IMR-90 (cell line): ENCODE results near the gene KCNF1. TPM values are rescaled to one million over a fixed set of nuclear protein-coding genes. Genes with fewer than 3 reads are reported as not detected.

Experiments
- ATAC-seq: fragments of 200-7000 bp; cut with Tn5 transposase; 2 replicates; pipeline ENCODE4 v1.9.1; 2020; ENCODE audit warnings: low read depth, mild to moderate bottlenecking, moderate library complexity
- BruUV-seq: library from RNA; stranded (reverse); fragments of 400-500 nt; replicated peaks from 2 replicates; lab custom pipeline; 2021; lab: Mats Ljungman, UMichigan
- CTCF ChIA-PET: fragments of 300-600 bp; formaldehyde crosslinking; extraction: SDS; loops from one replicate; lab custom pipeline; 2021; ENCODE audit warnings: antibody characterized with exemption; lab: Yijun Ruan, JAX
- POLR2A ChIA-PET: fragments of 300-600 bp; sonication (Branson Sonifier 250); formaldehyde crosslinking; loops from one replicate; lab custom pipeline; 2022; ENCODE audit warnings: antibody characterized with exemption; ENCODE audit not compliant: unreplicated experiment; lab: Charles Lee
- DNase-seq: peaks from one replicate; pipeline ENCODE4 v3.0.0; 2013
- H2AFZ ChIP-seq: replicated peaks from 2 replicates; pipeline ENCODE3; 2013; ENCODE audit warnings: low read length, mild to moderate bottlenecking; ENCODE audit not compliant: poor library complexity
- H2AK5ac ChIP-seq: 2 replicates; pipeline ENCODE4 v1.6.1; 2013; ENCODE audit warnings: low read depth, low read length, inconsistent platforms
- H2AK9ac ChIP-seq: replicated peaks from 2 replicates; pipeline ENCODE3; 2013; ENCODE audit warnings: mild to moderate bottlenecking, low read depth, low read length, moderate library complexity; ENCODE audit not compliant: poor library complexity
- H2BK120ac ChIP-seq: 2 replicates; pipeline ENCODE4 v1.6.1; 2013; ENCODE audit warnings: low read depth, low read length, inconsistent platforms
- H2BK15ac ChIP-seq: 3 replicates; pipeline ENCODE4 v1.6.1; 2013; ENCODE audit warnings: low read depth, low read length, inconsistent platforms
- H2BK20ac ChIP-seq: 2 replicates; pipeline ENCODE4 v1.6.1; 2013; ENCODE audit warnings: low read depth, mild to moderate bottlenecking, inconsistent platforms, low read length, moderate library complexity
- H2BK5ac ChIP-seq: 2 replicates; pipeline ENCODE4 v1.6.1; 2013; ENCODE audit warnings: mild to moderate bottlenecking, low read depth, low read length, inconsistent platforms; ENCODE audit not compliant: poor library complexity, severe bottlenecking
- H3K14ac ChIP-seq: replicated peaks from 2 replicates; pipeline ENCODE4 v1.6.1; 2013; ENCODE audit warnings: low read depth, low read length, inconsistent platforms
- H3K18ac ChIP-seq: 2 replicates; pipeline ENCODE4 v1.6.1; 2013; ENCODE audit warnings: low read depth, low read length, control low read depth
- H3K23ac ChIP-seq: 2 replicates; pipeline ENCODE4 v1.6.1; 2013; ENCODE audit warnings: low read depth, low read length, inconsistent platforms
- H3K27ac ChIP-seq: 2 replicates; pipeline ENCODE4 v1.5.1; 2013; ENCODE audit warnings: mild to moderate bottlenecking, control low read depth, low read length; ENCODE audit not compliant: insufficient read depth
- H3K27me3 ChIP-seq: 2 replicates; pipeline ENCODE4 v1.6.1; 2013; ENCODE audit warnings: low read length; ENCODE audit not compliant: control insufficient read depth, insufficient read depth
- H3K36me3 ChIP-seq: 2 replicates; pipeline ENCODE4 v1.6.1; 2013; ENCODE audit warnings: low read length, mixed read lengths; ENCODE audit not compliant: control insufficient read depth, insufficient read depth
- H3K4ac ChIP-seq: 2 replicates; pipeline ENCODE4 v1.6.1; 2013; ENCODE audit warnings: low read depth, low read length, inconsistent platforms
- H3K4me1 ChIP-seq: 2 replicates; pipeline ENCODE4 v1.6.1; 2013; ENCODE audit warnings: low read length, mixed read lengths; ENCODE audit not compliant: control insufficient read depth, insufficient read depth
- H3K4me2 ChIP-seq: 2 replicates; pipeline ENCODE4 v1.6.1; 2013; ENCODE audit warnings: low read depth, mild to moderate bottlenecking, control low read depth, low read length, moderate library complexity
- H3K4me3 ChIP-seq: 2 replicates; pipeline ENCODE4 v1.5.1; 2013; ENCODE audit warnings: low read depth, mild to moderate bottlenecking, control low read depth, low read length, moderate library complexity; ENCODE audit not compliant: insufficient read depth
- H3K56ac ChIP-seq: 2 replicates; pipeline ENCODE4 v1.6.1; 2013; ENCODE audit warnings: low read length, inconsistent platforms; ENCODE audit not compliant: insufficient read depth; ENCODE audit errors: extremely low read depth
- H3K79me1 ChIP-seq, 2 experiments: 2 replicates each; pipeline ENCODE4 v1.6.1; 2013; ENCODE audit warnings: low read length in 2 of 2, inconsistent platforms in 1 of 2, low read depth in 1 of 2
- H3K9ac ChIP-seq: 2 replicates; pipeline ENCODE4 v1.6.1; 2013; ENCODE audit warnings: low read depth, low read length, control low read depth
- H3K9me1 ChIP-seq: 2 replicates; pipeline ENCODE4 v1.6.1; 2013; ENCODE audit warnings: low read length, inconsistent platforms; ENCODE audit not compliant: insufficient read depth
- H3K9me3 ChIP-seq: 2 replicates; pipeline ENCODE4 v1.6.1; 2013; ENCODE audit warnings: low read length; ENCODE audit not compliant: control insufficient read depth, insufficient read depth
- H4K20me1 ChIP-seq: 2 replicates; pipeline ENCODE4 v1.6.1; 2013; ENCODE audit warnings: low read length, inconsistent platforms; ENCODE audit not compliant: insufficient read depth
- H4K5ac ChIP-seq: 2 replicates; pipeline ENCODE4 v1.6.1; 2013; ENCODE audit warnings: mild to moderate bottlenecking, low read depth, low read length, control low read depth
- H4K8ac ChIP-seq, 2 experiments: 2 replicates each; pipeline ENCODE4 v1.6.1; 2013; ENCODE audit warnings: low read depth in 2 of 2, low read length in 2 of 2, control low read depth in 1 of 2, inconsistent platforms in 1 of 2
- H4K91ac ChIP-seq: 2 replicates; pipeline ENCODE4 v1.6.1; 2013; ENCODE audit warnings: low read depth, low read length, inconsistent platforms; ENCODE audit not compliant: insufficient read depth
- BHLHE40 ChIP-seq: fragments of 150-350 bp; IDR thresholded peaks from 2 replicates; pipeline ENCODE4 v1.6.1; 2016; ENCODE audit warnings: mild to moderate bottlenecking, low read depth, low read length
- CHD1 ChIP-seq: IDR thresholded peaks from 2 replicates; pipeline ENCODE4 v1.6.1; 2012; ENCODE audit warnings: low read depth, low read length, improper control_type of control experiment
- FOS ChIP-seq: fragments of 150-350 bp; IDR thresholded peaks from 2 replicates; pipeline ENCODE4 v1.6.1; 2016; ENCODE audit warnings: low read depth, low read length
- MAFK ChIP-seq: IDR thresholded peaks from 2 replicates; pipeline ENCODE4 v1.6.1; 2012; ENCODE audit warnings: low read depth, low read length, improper control_type of control experiment
- MAZ ChIP-seq: IDR thresholded peaks from 2 replicates; pipeline ENCODE4 v1.6.1; 2012; ENCODE audit warnings: low read depth, mild to moderate bottlenecking, low read length, improper control_type of control experiment, moderate library complexity, borderline replicate concordance
- POLR2A ChIP-seq: IDR thresholded peaks from 2 replicates; pipeline ENCODE4 v1.6.1; 2012; ENCODE audit warnings: mild to moderate bottlenecking, low read depth, low read length
- RCOR1 ChIP-seq: IDR thresholded peaks from 2 replicates; pipeline ENCODE4 v1.6.1; 2012; ENCODE audit warnings: mild to moderate bottlenecking, low read length, improper control_type of control experiment; ENCODE audit not compliant: insufficient replicate concordance
- WGBS, 2 experiments: methylation state at CpG; one replicate each; pipeline versions ENCODE4 v1.1.5 to v1.1.7; 2013; ENCODE audit warnings: missing lambda C conversion rate in 2 of 2; ENCODE audit not compliant: insufficient read length in 1 of 2; ENCODE audit errors: extremely low coverage in 2 of 2; 5-methylcytosine and 5-hydroxymethylcytosine counted together
- dilution Hi-C: fragments of 300-500 bp; cut with HindIII; formaldehyde crosslinking; loops from one replicate; pipeline ENCODE4 v1.14.3; 2018; ENCODE audit warnings: low sequenced_read_pairs; ENCODE audit not compliant: unreplicated experiment
- in situ Hi-C: fragments of 300-500 bp; cut with MboI; formaldehyde crosslinking; loops from 3 replicates; pipeline ENCODE4 v1.14.3; 2019; ENCODE audit warnings: low sequenced_read_pairs, inconsistent platforms, mixed read lengths
- intact Hi-C: fragments of 100-400 bp; cut with micrococcal nuclease; formaldehyde crosslinking; loops from 2 replicates; pipeline ENCODE4 v1.10.0; 2022
- polyA plus RNA-seq, 3 experiments: library from polyadenylated mRNA; depleted of rRNA; stranded (reverse); fragments of >200 nt; gene quantifications; 2 replicates each; pipeline ENCODE4 v1.2.3, GENCODE V29; 2012; ENCODE audit warnings: low replicate concordance in 1 of 3
- total RNA-seq: library from RNA; depleted of rRNA; stranded (reverse); fragments of >200 nt; gene quantifications from 2 replicates; pipeline ENCODE4 v1.2.3, GENCODE V29; 2012
- TF ChIP-seq, protein P1 (sequence below): conservative IDR thresholded peaks from 2 replicates; pipeline ENCODE4 v1.5.1; 2012; ENCODE audit warnings: mild to moderate bottlenecking, low read depth, low read length, improper control_type of control experiment
- TF ChIP-seq, protein P2 (sequence below): fragments of 150-350 bp; IDR thresholded peaks from 2 replicates; pipeline ENCODE4 v1.6.1; 2016; ENCODE audit warnings: low read depth, mild to moderate bottlenecking, low read length, moderate library complexity, borderline replicate concordance
- TF ChIP-seq, protein P3 (sequence below): fragments of 150-350 bp; IDR thresholded peaks from 2 replicates; pipeline ENCODE4 v1.6.1; 2017; ENCODE audit warnings: mild to moderate bottlenecking, antibody characterized with exemption, low read length, low read depth

The KCNF1 gene
- total and polyA plus RNA-seq, 2 of the 4 experiments (the other 2 are of a cell fraction) = 0.54 to 1.4 TPM

DNA sequence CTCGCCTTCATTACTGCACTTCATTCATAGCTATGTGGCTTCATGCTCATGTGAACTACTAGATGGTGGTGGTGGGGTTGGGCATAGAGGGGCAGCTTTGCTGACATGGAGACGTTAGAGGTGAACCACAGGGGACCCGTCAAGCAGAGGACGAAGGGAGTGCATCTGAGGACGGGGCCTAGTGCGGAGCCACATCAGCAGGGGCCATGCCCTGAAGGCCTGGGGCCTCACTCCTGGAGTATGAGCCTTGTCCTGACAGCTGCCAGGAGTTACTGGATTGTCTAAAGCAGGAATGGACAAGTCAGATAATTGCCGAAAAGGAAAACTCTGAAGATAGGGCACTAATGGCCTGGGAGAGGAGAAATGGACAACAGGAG, 36.4 kb downstream of the KCNF1 start:
- intact Hi-C loops = no loop called here
- Histone ChIP-seq H3K9me3 (no peaks in the 10 kb centered on the region), H2AK9ac (no peak overlapping the region), H2AK5ac (peak overlapping the region; percentile 1; the same call in 1 of the 2 replicates), H2BK20ac (no peak overlapping the region), H3K14ac (no peak overlapping the region), H3K9me1 (0 out of 2 replicates have a peak, but pooled peaks cover 4% of the 10 kb centered on the region), H3K56ac (no peak overlapping the region), H3K23ac (no peak overlapping the region), H2BK5ac (no peak overlapping the region), H3K27ac (no peak overlapping the region), H3K4ac (no peak overlapping the region), H3K36me3 (no peaks in the 10 kb centered on the region), H4K91ac (no peak overlapping the region), H3K4me2 (no peak overlapping the region), H3K79me1 (no peaks in the 10 kb centered on the region), H3K9ac (no peak overlapping the region), H2BK15ac (no peak overlapping the region), H3K4me1 (peaks cover 5% of the 10 kb centered on the region), H2BK120ac (no peak overlapping the region), H3K4me3 (no peak overlapping the region), H4K5ac (no peak overlapping the region), H2AFZ (no peak overlapping the region), H3K27me3 (no peaks in the 10 kb centered on the region), H3K18ac (no peak overlapping the region), H4K8ac (no peak overlapping the region), H4K20me1 (no peaks in the 10 kb centered on the region)
- POLR2A ChIA-PET = interaction anchor here (0.6 kb wide), 1 partner anchor 229 kb away, joined by 4 read pairs; no protein-coding TSS in a partner anchor
- BruUV-seq = no TSS peak
- DNase-seq (no peak), ATAC-seq (no peak)
- in situ Hi-C loops = no loop called here
- no peak for TF ChIP-seq CHD1
- TF ChIP-seq BHLHE40 = no peak
- no peak for TF ChIP-seq MAZ
- no peak for TF ChIP-seq POLR2A
- no peak for TF ChIP-seq FOS
- TF ChIP-seq, protein P1, sequence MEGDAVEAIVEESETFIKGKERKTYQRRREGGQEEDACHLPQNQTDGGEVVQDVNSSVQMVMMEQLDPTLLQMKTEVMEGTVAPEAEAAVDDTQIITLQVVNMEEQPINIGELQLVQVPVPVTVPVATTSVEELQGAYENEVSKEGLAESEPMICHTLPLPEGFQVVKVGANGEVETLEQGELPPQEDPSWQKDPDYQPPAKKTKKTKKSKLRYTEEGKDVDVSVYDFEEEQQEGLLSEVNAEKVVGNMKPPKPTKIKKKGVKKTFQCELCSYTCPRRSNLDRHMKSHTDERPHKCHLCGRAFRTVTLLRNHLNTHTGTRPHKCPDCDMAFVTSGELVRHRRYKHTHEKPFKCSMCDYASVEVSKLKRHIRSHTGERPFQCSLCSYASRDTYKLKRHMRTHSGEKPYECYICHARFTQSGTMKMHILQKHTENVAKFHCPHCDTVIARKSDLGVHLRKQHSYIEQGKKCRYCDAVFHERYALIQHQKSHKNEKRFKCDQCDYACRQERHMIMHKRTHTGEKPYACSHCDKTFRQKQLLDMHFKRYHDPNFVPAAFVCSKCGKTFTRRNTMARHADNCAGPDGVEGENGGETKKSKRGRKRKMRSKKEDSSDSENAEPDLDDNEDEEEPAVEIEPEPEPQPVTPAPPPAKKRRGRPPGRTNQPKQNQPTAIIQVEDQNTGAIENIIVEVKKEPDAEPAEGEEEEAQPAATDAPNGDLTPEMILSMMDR = no peak
- no peak for TF ChIP-seq MAFK
- TF ChIP-seq, protein P2, sequence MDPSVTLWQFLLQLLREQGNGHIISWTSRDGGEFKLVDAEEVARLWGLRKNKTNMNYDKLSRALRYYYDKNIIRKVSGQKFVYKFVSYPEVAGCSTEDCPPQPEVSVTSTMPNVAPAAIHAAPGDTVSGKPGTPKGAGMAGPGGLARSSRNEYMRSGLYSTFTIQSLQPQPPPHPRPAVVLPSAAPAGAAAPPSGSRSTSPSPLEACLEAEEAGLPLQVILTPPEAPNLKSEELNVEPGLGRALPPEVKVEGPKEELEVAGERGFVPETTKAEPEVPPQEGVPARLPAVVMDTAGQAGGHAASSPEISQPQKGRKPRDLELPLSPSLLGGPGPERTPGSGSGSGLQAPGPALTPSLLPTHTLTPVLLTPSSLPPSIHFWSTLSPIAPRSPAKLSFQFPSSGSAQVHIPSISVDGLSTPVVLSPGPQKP = no peak
- TF ChIP-seq RCOR1 = no peak
- TF ChIP-seq, protein P3, sequence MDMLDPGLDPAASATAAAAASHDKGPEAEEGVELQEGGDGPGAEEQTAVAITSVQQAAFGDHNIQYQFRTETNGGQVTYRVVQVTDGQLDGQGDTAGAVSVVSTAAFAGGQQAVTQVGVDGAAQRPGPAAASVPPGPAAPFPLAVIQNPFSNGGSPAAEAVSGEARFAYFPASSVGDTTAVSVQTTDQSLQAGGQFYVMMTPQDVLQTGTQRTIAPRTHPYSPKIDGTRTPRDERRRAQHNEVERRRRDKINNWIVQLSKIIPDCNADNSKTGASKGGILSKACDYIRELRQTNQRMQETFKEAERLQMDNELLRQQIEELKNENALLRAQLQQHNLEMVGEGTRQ = no peak
- dilution Hi-C loops = no loop called here
- WGBS, 2 experiments = no CpG with 5 or more reads among the region's 7 CpGs
- CTCF ChIA-PET = no interaction called here
